IPS-15b (cell line): ENCODE measurements around the gene PPFIBP1.
"Not testable (repeated sequence)": the region's sequence is repeated elsewhere in the genome, so short reads cannot be mapped to it uniquely, and the experiment has no call there.

ENCODE experiments used
- H3K27me3 ChIP-seq: one replicate; pipeline ENCODE4 v1.6.1; 2013; ENCODE audit warnings: low read length; ENCODE audit not compliant: control insufficient read depth, insufficient read depth
- H3K36me3 ChIP-seq: one replicate; pipeline ENCODE4 v1.6.1; 2013; ENCODE audit warnings: low read length; ENCODE audit not compliant: control insufficient read depth, insufficient read depth
- H3K4me1 ChIP-seq: one replicate; pipeline ENCODE4 v1.6.1; 2013; ENCODE audit warnings: mild to moderate bottlenecking, low read length; ENCODE audit not compliant: control insufficient read depth, insufficient read depth
- H3K4me3 ChIP-seq: one replicate; pipeline ENCODE4 v1.5.1; 2013; ENCODE audit warnings: low read depth, low read length
- H3K9ac ChIP-seq: one replicate; pipeline ENCODE4 v1.6.1; 2013; ENCODE audit warnings: low read depth, mild to moderate bottlenecking, low read length
- H3K9me3 ChIP-seq: one replicate; pipeline ENCODE4 v1.6.1; 2013; ENCODE audit warnings: mild to moderate bottlenecking, low read length; ENCODE audit not compliant: control insufficient read depth, insufficient read depth

Gene PPFIBP1

DNA sequence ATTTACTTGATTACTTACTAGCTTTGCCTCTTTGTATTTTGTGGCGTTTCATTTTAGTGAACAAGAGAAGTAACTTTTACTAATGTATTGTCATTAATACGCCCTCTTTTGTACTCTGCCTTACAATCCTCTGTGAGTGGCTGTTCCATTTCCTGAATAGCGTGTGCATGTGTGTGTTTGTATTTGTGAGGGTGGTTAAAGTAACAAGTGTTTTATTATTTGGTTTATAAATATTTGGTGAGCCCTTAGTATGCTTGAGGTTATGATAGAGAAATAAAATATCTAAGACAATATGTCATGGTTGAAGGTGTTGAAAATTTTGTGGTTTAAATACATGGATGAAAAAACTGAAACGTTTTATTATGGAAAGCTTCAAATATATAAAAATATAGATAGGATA lies 100.6 kb downstream of the PPFIBP1 start:
- no peaks in the 10 kb centered on the region for H3K4me1 ChIP-seq

DNA sequence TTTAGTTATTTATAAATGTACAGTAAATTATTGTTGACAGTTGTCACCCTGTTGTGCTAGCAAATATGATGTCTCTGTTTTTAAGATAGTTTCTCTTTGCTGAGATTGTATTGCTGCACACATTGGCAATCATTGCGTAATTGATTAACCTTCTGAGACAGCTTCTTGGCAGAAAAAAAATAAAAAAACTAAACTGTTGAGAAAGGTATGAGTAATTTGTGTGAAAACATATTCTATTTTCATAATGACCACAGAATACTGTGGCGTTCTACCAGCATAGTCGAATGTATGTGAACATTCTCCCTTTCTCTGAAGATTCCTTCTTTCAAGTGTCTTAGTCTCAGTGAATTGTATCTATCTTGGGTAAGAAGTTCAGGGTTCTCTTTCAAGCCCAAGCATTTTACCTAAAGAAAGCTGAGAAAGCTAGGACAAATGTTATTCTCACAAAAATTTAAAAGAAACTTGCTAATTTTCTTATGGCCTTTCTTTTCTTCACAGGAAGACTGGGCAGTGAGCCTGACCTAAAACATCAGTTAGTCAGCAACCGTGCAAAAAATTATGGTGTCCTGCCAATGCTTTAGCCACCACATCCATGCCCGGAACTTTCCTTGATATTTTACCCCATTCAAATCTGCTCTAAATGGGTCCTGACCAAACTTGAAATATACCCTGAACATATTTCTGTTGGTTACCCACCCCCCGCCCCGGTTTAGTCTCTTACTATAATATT lies 103.3 kb downstream of the PPFIBP1 start:
- H3K27me3 ChIP-seq, result no peaks in the 10 kb centered on the region
- H3K36me3 ChIP-seq, result no peaks in the 10 kb centered on the region
- H3K4me1 ChIP-seq, result no peaks in the 10 kb centered on the region
- H3K4me3 ChIP-seq, result no peak overlapping the region
- no peaks in the 10 kb centered on the region for H3K9me3 ChIP-seq
- no peak overlapping the region for H3K9ac ChIP-seq

More for the DNA sequence above, 100.6 kb downstream of the PPFIBP1 start:
- no peaks in the 10 kb centered on the region for H3K27me3 ChIP-seq
- no peaks in the 10 kb centered on the region for H3K9me3 ChIP-seq
- no peaks in the 10 kb centered on the region for H3K36me3 ChIP-seq
- H3K4me3 ChIP-seq, result no peak overlapping the region
- H3K9ac ChIP-seq, result no peak overlapping the region

DNA sequence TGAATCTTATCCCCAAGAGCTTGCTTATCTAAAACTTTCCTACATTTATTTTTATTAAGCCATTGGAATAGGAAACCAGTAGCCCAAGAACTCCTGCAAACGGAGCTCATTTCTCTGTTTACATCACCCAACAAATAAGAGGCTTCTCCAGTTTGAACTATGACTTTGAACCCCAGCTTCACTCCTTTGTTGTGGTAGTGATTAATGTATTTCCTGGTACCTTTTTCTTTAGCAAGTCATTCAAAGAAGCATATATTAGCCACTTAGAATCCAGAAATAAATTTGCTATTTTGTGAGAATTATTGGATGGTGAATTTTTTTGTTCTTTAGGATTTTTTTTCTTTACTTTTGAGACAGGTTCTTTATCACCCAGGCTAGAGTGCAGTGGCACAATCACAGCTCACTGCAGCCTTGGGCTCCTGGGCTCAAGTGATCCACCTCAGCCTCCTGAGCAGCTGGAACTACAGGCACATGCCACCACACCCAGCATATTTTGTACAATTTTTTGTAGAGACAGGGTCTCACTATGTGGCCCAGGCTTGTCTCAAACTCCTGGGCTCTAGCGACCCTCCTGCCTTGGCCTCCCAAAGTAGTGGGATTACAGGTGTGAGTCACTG lies 104.0 kb downstream of the PPFIBP1 start:
- H3K9ac ChIP-seq, H3K9me3 ChIP-seq, H3K4me1 ChIP-seq, H3K36me3 ChIP-seq, H3K27me3 ChIP-seq, H3K4me3 ChIP-seq: not testable (repeated sequence)

DNA sequence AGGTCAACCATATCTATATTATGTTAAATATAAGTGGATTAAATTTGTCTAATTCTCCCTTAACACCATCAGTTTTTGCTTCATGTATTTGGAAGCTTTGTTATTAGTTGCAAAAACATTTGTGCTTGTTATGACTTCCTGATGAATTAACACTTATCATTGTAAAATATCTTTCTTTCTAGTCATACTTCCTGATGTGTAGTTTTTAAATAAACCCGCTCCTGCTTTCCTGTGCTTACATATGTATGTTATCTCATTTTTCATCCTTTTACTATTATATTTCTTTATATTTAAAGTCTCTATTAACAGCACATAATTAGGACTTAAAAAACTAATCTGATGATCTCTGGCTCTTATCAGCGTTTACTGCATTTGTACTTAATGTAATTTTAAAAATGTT lies 106.2 kb downstream of the PPFIBP1 start:
- not testable (repeated sequence) for H3K9me3 ChIP-seq, H3K36me3 ChIP-seq, H3K9ac ChIP-seq, H3K4me3 ChIP-seq, H3K27me3 ChIP-seq, H3K4me1 ChIP-seq

DNA sequence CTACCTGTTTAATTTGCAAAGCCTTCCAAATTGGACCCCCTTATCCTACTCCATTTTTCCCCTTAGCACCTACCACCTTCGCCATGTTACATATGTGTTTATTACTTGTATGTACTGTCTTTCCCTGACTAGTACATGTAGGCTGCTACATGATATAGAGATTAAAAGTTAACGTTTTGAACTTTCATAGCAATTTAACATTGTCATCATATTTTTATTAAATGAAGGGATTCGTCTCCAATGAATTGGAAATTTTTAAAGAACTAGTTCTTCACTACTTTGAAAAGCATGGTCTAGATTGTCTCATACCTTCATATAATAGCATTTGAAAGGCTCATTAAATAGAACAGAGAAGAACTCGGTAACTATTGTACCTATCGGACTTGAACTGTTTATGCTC lies 107.4 kb downstream of the PPFIBP1 start:
- H3K4me3 ChIP-seq, result no peak overlapping the region
- no peaks in the 10 kb centered on the region for H3K27me3 ChIP-seq
- H3K9me3 ChIP-seq, result no peaks in the 10 kb centered on the region
- no peaks in the 10 kb centered on the region for H3K36me3 ChIP-seq
- no peaks in the 10 kb centered on the region for H3K4me1 ChIP-seq
- H3K9ac ChIP-seq, result no peak overlapping the region

DNA sequence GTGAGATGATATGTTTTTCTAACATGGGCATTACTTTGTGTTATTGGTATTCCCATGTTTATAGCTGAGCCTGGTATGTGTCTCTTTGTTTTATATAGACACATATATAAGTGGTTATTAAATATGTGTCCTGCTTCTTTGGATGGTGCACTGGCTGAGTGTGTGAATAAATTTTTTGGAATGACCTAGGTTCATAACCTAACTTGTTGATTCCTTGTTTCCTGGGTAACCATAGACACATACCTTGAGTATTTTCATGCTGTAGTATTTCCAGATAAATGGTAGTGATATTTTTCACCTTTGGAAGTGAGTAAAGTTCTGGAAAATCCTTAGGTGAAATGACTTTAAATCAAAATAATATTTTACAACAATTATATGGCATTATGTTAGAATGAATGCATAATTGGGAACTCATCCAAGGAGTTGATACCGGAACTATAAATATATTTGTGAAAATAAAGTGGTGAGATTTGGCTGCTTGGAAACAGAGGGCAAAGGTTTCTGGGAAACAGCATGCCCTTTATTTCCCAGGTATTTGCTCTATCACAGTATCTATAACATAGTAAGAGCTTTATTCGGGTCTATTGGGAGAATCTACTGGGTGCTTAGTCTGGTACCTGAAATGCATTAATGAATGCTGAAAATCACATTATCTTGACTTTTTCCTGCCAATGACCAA lies 107.9 kb downstream of the PPFIBP1 start:
- no peaks in the 10 kb centered on the region for H3K4me1 ChIP-seq
- no peak overlapping the region for H3K4me3 ChIP-seq
- H3K27me3 ChIP-seq, result no peaks in the 10 kb centered on the region
- no peak overlapping the region for H3K9ac ChIP-seq
- H3K36me3 ChIP-seq, result no peaks in the 10 kb centered on the region
- no peaks in the 10 kb centered on the region for H3K9me3 ChIP-seq

DNA sequence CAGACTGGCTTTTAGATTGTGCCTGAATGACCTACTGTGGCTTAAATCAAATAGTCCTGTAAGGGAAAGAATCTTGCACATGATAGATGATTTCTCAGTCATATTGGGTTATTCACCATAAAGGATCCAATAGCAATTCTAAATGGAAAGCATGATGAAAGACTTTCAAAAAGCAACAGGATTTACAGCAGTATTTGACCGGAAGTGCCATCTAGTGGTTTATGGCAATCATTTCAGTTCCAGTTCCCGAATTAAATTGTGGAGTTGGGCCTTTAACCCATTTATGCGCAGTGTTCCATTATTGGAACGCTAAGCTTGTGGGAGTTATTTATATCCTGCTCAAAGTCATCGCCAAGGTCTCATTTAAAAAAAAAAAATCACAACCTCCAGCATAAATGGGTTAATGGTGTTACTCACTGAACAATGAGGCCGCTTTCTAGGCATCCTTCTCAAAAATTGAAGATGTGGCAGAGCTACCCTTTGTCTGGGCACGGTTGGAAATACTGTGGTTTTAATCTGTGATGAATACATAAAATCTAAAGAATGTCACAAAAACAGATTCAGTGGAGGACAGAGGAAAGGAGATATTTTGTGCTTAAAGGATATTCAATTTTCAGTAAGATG lies 111.5 kb downstream of the PPFIBP1 start:
- H3K4me1 ChIP-seq, result no peaks in the 10 kb centered on the region
- no peak overlapping the region for H3K9ac ChIP-seq
- no peaks in the 10 kb centered on the region for H3K36me3 ChIP-seq

DNA sequence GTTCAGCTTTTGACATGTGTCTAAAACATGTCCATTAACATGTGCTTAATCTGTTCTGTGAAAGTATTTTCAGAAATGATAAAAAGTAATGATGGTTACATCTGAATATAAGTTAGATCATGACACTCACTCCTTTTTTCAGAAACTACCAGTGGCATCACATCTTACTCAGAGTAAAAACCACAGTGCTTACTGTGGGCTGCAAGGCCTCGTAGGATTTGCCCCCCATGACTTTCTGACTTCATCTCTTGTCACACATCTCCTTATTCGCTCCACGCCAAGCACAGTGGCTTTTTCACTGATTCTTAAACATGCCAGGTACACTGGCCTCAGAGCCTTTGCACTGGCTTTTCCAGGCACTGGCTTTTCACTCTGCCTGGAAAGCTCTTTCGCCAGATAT lies 112.6 kb downstream of the PPFIBP1 start:
- not testable (repeated sequence) for H3K9ac ChIP-seq, H3K4me3 ChIP-seq, H3K36me3 ChIP-seq, H3K4me1 ChIP-seq, H3K9me3 ChIP-seq, H3K27me3 ChIP-seq

More for the DNA sequence above, 111.5 kb downstream of the PPFIBP1 start:
- H3K4me3 ChIP-seq, result no peak overlapping the region
- H3K27me3 ChIP-seq, result no peaks in the 10 kb centered on the region
- no peaks in the 10 kb centered on the region for H3K9me3 ChIP-seq

DNA sequence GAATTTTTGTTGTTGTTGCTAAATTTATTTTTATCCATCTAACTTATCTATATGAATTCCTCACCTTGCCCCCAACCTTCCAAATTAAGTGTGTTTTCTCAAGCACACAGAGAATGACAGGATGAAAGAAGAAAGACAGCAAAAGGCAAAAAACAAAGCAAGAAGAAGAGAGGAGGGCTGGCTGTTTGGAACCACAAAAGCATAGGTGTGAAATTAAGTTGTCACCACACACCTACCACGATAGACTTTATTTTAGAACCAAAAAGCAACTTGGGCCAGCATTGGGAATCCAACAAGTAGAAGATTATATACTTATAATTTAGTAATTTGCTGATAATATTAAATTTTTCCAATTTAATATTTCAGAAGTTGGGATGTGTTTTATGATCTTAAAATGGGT lies 113.5 kb downstream of the PPFIBP1 start:
- Histone ChIP-seq H3K4me1 (no peaks in the 10 kb centered on the region), H3K9ac (no peak overlapping the region), H3K9me3 (no peaks in the 10 kb centered on the region), H3K27me3 (no peaks in the 10 kb centered on the region), H3K36me3 (no peaks in the 10 kb centered on the region), H3K4me3 (no peak overlapping the region)

DNA sequence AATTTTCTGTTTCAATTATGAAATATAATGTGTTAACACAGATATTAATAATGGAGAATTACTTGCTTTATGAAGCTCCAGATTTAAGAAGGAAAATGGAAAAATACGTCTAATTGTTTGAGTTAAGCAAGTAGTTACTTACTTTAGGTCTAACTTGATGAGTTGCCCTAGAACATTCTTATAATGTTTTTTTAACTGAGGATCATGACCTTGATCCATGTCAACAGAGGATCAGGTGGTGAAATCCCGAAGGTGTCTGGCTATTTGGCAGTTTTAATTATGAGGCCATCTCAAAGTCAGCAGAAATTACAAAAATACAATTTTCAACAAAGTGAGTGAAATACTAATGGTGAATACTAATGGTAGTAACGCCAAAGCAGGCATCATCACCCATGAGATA lies 115.3 kb downstream of the PPFIBP1 start:
- Histone ChIP-seq H3K36me3 (no peaks in the 10 kb centered on the region), H3K9ac (no peak overlapping the region), H3K9me3 (no peaks in the 10 kb centered on the region), H3K27me3 (no peaks in the 10 kb centered on the region), H3K4me1 (no peaks in the 10 kb centered on the region), H3K4me3 (no peak overlapping the region)

DNA sequence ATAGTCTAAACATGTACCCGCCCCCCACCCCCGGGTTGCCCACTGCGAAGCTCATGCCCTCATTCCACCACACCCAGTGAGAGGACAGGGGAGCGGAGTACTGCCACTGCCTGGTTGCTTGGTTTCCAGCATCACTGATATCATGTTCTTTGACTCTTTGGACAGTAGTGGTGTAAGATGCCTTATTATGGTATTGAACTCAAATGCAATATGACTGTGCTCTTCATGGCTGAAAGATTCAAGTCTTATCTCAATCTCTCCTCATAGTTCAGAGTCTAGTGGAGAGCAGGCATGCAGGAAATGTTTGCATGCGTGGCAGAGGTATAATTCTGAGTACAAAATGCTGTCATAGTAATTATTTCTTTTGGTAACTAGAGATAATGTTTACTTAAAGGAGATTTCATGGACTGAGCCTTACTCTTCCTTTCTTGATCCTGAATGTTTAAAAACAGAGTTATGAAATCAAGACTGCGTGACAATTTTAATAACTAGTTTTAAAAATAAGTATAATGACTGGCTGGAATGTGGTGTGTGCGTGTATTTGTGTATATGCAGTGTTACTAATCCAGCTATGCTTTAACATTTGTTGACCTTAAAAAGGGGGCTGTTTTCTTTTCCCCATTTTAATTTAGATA lies 116.7 kb downstream of the PPFIBP1 start:
- H3K9me3 ChIP-seq, H3K36me3 ChIP-seq, H3K4me1 ChIP-seq, H3K9ac ChIP-seq, H3K27me3 ChIP-seq, H3K4me3 ChIP-seq: not testable (repeated sequence)
